Raji (cell line): ENCODE results near the gene NOP9.
A peak's percentile ranks its signal among the peaks of the same experiment; 100 is the strongest.

Experiments
- POLR2A ChIP-seq: IDR thresholded peaks from 2 replicates; pipeline ENCODE4 v1.6.1; 2011; ENCODE audit warnings: low read depth, low read length, control low read depth; ENCODE audit not compliant: insufficient read depth

NOP9 gene

GRCh38 chr14:24271134-24271833 is 28.4 kb upstream of the NOP9 start, which contains the start of gene RABGGTA:
TSS of gene RABGGTA (minus strand) at chr14:24271597. CDS start at chr14:24271115, 482 bp downstream.
- TF ChIP-seq POLR2A: peak; percentile 82

- no peak for TF ChIP-seq POLR2A
These were observed 27.8 kb upstream of the NOP9 start for GRCh38 chr14:24271834-24272263.

GRCh38 chr14:24272467-24272866 is 27.2 kb upstream of the NOP9 start:
- no peak for TF ChIP-seq POLR2A

GRCh38 chr14:24273422-24273998 is 26.1 kb upstream of the NOP9 start:
- no peak for TF ChIP-seq POLR2A

GRCh38 chr14:24274101-24274543 is 25.5 kb upstream of the NOP9 start:
- TF ChIP-seq POLR2A: peak; percentile 31; the same call in 1 of the 2 replicates

GRCh38 chr14:24277071-24277470 is 22.6 kb upstream of the NOP9 start:
- no peak for TF ChIP-seq POLR2A

GRCh38 chr14:24277606-24278321 is 21.9 kb upstream of the NOP9 start:
- no peak for TF ChIP-seq POLR2A

GRCh38 chr14:24278424-24278823 is 21.2 kb upstream of the NOP9 start:
- TF ChIP-seq POLR2A: no peak

GRCh38 chr14:24279301-24280186 is 20.1 kb upstream of the NOP9 start:
- TF ChIP-seq POLR2A: no peak

- no peak for TF ChIP-seq POLR2A
These were observed 18.7 kb upstream of the NOP9 start for GRCh38 chr14:24280797-24281460.

- TF ChIP-seq POLR2A: no peak
These were observed 18.0 kb upstream of the NOP9 start for GRCh38 chr14:24281636-24282035.

GRCh38 chr14:24282736-24283135 is 16.9 kb upstream of the NOP9 start:
- TF ChIP-seq POLR2A: no peak

- no peak for TF ChIP-seq POLR2A
These were observed 15.7 kb upstream of the NOP9 start for GRCh38 chr14:24283796-24284460.

- no peak for TF ChIP-seq POLR2A
These were observed 15.1 kb upstream of the NOP9 start for GRCh38 chr14:24284501-24285035.
